GM19238 (cell line): ENCODE measurements around the gene SEMA3G.
A peak's percentile ranks its signal among the peaks of the same experiment; 100 is the strongest.

Experiments
- DNase-seq: peaks from one replicate; pipeline ENCODE4 v3.0.0; 2011; ENCODE audit warnings: low spot score; ENCODE audit not compliant: insufficient read length

The SEMA3G gene

DNA sequence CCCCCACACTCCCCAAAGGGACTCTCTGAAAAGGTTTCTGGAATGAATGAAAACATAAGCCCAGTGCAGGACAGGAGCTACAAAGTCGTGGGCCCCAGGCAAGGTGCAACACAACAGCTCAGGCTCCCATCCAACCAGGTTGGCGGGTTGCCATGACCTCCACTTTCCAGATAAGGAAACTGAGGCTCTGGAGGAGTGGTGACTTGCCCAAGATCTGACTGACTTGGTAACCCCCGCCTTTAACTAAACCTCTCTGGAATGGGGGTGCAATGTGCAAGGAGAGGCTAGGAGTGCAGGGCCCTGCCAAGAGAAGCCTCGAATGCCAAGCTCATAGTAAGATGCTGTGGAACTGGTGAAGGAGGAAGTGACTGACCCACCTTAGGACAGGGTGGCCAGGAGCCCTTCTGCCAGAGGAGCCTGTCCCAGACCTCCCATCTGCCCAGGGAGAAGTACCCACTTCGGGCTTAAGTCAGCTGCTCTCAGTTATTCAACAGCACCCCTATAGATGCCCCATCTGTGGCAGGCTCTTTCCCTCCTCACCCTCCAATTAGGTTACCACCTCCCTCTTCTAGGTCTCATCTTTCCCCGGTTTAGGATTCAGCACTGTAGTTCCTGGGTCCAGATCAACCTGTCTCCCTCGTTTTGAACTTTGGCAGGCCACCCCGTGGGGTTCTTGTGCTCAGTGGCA lies 9.5 kb upstream of the SEMA3G start:
- DNase-seq: no peak

DNA sequence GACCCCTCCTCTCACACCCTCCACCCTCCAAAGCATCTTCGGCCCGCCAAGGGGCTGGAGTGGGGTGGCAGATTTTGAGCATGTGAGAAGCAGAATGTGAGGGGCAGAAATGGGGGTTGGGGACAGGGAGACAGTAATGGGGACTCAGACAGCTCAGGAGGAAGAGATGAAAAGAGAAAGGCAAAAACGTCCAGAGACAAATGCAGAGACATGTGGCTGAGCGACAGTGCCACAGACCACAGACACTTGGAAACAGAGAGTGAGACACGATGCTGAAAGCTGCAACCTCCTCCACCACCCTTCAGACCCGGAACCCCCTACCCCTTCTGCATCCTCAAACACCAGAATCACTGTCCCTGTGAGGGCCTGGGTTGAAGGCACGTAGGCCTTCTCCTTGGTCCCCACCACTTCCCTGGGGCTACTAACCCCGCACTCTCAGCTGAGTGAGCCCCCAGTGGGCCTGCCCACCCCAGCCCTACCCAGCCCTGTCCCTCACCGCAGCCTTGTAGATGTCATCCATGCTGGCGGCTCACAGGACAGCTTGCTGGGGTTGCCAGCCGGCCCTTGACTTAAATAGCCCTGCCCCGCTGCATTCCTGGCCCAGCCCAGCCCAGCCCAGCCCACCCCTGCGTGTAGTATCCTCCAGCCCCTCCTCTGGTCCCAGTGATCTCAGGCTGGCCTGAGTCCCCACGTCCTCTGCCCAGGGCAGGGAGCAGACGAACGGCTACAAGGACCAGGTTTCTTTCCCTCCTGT lies 8.8 kb upstream of the SEMA3G start, which contains the start of gene TNNC1:
Gene TNNC1 (minus strand): TSS at position 546 of the 754 bp plus-strand sequence. CDS start 26 bp downstream, at position 520.
- no peak for DNase-seq

DNA sequence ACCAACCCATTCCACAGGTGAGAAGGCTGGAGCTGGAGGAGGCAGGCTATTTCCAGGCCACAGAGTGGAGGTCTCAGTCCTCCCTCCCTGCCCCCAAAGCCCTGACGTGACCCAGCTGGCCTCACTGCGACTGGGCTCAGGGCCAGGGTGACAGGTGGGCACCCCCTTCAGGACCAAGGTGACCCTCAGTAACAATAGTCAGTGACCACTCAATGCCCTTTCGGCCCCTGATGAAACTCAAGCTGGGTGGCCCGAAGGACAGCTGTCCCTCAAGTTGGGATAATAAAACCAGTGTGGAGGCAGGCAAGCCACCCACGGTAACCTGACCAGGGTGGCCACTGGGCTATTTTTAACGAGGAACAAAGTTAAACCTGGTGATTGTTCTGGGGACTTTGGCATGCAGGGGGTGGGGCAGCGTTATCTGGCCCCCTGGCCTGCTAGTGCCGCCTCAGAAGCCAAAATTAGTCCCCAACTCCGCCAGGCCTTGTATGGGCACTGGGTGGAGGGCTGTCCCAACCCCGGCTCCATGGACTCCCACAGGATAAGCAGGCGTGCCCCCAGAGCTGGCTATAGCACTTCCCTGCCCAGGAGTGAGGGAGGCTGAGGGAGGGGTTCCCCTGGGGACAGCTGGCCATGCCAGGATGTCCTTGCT lies 7.8 kb upstream of the SEMA3G start:
- DNase-seq: no peak

DNA sequence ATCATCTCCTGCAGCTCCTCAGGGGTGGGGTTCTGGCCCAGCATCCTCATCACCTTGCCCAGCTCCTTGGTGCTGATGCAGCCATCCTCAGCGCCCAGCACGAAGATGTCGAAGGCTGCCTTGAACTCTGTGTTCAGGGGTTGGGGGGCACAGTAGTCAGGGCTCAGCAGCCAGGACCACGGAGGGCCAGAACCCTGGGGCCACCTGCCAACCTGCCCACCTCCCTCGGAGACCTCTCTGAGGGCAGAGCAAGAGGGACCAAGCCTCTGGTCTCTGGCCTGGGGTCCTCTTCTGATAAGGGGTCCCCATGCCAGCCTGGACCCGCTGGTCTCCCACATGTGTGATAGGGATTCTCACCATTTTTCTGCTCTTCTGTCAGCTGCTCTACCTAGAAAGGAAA lies 7.2 kb upstream of the SEMA3G start:
- no peak for DNase-seq

DNA sequence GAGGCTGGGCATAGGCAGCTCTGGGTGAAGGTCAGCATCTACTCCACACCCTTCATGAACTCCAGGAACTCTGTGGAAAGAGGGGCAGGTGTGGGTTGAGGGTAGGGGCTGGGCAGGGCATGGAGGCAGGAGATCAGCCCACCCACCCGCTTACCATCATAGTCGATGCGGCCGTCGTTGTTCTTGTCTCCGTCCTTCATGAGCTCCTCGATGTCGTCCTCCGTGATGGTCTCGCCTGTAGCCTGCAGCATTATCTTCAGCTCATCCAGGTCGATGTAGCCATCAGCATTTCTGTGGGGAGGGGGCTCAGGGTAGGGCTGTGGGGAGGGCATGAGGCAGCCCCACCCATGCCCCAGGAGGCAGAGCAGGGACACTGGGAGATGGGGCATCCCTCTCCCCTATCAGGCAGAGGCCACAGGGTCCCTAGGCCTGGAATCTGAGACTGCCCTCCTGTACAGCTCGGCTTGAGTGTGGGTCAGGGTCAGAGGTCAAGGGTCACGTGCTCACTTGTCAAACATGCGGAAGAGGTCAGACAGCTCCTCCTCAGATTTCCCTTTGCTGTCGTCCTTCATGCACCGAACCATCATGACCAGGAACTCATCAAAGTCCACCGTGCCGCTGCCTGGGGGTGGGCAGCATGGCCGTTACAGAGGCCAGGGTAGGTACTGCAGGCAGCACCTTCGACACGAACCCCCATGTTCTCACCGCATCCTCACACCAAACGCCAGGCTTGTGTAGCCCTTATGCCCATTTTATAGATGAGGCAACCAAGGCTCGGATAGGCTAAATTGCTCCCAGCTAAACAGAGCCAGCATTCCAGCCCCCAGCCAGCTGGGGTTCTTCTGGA lies 6.6 kb upstream of the SEMA3G start:
- no peak for DNase-seq

DNA sequence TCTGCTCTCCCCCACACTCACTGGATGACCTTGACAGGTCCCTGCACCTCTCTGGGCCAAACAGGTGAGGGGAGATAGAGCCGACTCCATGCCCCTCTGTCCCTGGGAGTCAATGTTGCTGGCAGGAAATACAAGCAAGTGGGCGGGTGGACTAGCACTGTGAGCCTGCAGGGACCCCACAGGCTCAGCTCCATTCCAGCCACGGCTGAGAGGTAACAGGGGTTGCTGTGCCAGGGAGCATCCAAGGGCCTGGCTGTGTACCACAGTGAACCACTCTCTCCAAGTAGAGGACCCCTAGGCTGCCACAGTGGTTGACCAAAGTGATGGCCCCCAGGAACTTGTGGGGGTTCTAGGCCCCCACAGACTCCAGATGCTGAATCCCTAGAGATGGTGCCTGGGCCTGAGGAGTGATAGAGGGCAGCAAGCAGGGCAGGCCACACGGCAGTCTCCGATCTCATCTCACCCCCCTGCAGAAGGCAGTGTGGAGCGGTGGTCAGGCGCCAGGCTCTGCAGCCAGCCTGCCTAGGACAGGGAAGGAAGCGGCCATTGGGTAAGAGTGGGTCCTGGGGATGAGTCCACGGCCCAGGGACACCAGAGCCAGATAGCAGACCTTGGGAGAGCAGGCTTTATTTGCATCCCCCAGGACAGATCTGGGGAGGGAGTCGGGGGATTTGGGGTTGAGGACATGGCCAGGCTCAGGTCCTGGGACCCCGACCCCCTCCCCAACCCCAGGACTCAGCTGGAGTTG lies 5.8 kb upstream of the SEMA3G start:
- DNase-seq: no peak

DNA sequence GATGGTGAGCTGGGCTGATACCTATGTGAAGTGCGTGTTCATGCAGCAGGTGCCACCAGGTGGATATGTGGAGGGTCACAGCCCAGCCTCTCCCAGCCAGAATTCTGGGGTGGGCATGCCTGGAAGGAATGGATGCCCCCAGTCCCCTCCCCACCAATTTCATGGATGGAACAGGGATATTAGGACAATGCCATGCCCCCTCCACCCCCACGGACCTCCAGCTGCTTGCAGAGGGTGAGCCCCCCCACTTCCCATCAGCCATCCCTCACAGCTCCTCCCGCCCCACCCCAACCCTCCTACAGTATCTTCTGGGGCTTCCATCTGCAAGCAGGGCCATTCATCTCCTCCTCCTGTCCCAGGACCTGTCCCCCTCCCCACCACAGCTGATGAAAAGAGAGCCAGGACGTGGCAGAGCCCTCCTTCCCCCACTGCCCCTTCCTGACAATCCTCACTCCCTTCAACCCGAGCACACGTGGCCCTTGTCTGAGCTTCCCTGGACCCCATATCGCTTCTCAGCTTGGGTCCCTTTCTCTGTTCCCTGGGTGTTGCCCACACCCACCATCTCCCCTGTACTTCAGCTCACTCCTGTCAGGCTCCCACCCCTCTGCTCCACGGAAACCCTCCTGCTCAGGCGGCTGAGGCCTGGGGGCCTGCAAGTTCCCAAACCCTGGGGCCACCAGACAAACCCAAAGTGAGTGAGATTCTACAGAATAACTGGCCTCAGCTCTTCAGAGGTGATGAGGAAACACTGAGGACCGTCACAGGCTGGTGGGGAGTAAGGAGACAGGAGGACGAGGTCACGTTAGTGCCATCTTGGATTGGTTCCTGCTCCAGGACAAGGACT lies 2.8 kb upstream of the SEMA3G start:
- no peak for DNase-seq

DNA sequence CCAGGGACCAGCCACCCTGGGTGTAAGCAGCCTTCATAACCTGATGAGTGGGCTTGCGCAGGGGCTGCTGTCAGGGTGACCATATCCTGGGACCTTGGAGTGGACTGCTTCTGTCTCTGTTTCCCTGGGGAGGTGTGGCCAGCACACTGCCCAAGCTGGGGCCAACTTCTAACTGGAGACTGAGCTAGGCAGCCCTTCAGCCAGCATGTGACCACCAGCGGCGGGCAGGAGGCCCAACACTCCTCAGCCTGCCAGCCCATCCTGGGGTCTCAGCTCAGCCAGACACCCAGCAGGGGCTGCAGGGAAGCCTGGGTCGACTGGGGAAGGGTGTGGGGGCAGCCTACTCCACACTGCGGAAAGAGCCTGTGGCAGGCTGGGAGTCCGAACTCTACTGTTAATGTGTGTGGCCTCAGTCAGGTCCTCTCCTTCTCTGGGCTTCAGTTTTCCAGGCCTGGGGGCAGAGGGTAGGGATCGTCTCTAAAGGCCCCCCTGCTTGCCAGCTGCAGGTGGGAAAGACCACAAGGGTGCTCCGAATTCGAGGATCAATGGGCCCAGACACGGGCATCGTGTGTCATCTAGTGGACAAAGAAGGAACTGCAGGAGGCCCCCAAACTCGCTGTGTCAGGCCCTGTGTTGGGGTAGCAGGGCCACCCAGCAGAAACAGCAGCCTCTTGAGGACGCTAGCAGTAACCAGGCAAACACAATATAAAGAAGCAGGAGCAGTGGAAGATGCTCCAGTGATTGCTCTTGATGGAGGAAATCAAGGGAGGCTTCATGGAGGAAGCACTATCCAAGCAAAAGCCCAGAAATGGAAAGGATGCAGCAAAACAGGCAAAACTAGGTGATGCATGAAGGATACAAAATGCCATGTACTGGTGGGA lies 2.0 kb upstream of the SEMA3G start:
- DNase-seq: peak; percentile 61

DNA sequence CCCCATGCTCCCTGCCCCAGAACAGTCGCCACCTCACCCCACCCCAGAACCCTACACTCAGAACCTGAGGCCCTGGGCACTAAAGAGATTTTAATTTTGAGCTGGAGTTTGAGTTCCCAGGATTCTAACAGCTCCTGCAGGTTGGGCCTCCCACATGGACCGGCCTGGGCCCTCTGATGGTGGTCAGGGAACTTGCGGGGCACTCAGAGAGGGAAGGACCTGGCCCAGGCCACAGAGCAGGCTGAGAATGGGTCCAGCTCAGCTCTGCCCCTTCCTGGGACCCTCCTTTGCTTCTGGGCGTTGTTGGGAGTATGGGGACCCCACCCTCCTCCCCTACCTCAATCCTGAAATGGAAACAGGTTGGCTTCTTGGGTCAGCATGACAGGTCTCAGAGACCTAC lies 1.1 kb upstream of the SEMA3G start:
- DNase-seq: no peak

DNA sequence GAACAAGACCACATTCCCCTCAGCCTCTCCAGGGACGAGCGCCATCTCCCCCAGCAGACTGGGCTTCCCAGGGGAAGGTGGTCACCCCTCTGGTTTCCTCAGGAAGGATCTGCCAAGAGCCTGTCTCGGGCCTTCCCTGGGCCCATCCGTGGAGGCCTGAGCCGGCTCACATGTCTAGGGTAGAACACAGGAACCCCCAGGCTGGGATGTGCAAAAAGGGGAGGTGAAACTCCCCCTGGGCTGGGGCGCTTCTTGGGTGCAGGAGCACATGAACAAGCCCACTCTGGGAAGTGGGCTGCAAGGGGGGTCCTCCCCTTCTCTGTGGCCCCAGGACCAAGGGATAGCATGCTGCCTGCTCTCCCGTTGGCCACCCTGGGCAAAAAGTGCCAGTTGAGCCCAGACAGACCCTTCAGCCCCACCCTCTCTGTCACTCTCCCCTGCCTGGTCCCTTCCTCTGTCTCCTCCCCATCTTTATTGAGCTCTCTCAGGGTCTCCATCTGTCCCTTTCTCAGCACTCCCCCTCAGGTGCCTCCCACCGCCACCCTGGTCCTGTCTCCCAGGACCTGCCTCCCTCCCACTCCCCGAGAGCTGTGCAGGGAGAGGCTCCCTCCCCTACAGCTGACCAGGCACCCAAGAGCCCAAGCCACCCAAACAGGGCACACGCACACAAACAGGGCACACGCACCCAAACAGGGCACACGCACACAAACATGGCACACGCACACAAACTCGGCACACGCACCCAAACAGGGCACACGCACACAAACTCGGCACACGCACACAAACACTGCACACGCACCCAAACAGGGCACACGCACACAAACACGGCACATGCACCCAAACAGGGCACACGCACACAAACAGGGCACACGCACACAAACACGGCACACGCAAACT lies 864 bp downstream of the SEMA3G start:
- no peak for DNase-seq

DNA sequence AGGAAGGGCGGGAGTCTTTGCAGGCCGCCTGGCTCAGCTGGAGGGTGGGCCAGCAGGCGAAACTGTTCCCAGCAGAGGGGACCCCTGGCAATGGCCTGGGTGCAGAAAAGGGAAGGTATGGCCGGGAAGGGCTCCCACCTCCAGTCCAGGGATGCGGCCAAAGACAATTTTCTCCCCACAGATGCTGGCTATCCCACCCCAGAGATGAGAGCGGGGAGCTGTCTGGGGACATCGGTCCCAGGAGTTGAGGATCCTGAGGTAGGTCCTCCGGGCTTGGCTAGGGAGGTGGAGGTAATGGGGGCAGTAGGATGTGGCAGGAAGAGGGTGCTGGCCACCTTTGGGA lies 1.7 kb downstream of the SEMA3G start:
- DNase-seq: no peak

DNA sequence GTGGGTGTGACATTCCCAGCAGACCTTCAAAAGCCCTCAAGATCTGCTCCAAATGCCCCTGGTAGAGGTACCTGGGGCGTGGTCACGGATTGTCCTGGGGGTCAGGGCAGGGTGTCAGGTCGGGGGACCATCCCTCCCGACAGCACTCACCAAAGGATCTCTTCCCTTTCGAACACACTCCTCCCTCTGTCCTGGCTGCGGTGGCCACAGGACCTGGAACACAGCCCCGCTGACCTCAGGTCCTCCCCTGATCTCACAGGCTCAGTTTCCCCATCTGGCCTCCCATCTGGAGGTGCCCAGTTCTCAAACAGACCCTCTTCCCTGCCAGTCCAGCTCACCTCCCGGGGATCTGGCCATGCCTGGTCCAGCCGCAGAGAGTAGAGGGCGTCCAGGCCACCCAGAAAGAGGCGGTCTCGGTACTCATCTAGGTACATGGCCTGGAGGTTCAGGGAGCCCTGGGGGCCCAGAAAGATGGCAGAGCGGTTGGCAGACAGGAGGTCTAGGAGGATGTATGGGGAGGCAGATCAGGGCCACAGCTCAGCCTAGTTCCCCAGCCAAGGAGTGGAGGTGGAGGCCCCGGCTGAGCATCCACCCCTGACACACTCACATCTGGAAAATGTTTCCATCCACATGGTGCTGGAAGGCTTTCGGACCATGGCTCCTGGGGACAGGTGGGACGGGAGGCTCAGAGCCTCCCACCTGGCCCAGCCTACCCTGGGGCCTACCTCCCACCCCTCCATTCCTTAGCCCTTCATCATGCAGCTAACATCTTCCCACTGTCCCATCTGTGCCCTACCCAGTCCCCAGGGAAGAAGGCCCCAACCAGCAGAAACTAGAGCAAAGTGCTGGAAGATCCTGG lies 2.3 kb downstream of the SEMA3G start:
- no peak for DNase-seq

DNA sequence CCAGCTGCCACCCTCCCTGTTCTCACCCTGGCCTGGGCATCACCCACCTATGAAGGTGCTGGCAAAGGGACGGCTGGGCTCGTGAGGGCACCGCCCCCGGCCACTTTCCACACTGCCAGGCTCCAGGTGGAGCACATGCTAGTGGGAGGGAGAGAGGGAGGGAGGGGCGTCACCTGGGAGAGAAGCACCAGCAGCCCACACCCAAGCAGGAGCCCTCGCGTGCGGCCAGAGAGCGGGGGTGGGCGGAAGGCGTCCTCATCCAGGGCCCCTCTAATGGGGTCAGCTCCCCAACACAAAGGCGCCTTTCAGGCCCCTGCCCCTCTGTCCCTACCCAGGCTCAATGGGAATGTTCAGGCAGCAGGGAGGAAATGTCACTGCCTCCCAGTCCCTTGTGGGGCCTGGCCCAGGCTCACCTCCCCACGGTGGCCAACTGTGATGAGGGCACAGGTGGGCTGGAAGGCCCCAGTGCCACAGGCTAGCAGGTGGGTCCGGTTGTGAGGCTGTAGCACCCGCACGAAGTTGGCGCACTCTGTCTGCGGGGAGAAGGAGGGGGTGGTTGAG lies 3.1 kb downstream of the SEMA3G start:
- no peak for DNase-seq

DNA sequence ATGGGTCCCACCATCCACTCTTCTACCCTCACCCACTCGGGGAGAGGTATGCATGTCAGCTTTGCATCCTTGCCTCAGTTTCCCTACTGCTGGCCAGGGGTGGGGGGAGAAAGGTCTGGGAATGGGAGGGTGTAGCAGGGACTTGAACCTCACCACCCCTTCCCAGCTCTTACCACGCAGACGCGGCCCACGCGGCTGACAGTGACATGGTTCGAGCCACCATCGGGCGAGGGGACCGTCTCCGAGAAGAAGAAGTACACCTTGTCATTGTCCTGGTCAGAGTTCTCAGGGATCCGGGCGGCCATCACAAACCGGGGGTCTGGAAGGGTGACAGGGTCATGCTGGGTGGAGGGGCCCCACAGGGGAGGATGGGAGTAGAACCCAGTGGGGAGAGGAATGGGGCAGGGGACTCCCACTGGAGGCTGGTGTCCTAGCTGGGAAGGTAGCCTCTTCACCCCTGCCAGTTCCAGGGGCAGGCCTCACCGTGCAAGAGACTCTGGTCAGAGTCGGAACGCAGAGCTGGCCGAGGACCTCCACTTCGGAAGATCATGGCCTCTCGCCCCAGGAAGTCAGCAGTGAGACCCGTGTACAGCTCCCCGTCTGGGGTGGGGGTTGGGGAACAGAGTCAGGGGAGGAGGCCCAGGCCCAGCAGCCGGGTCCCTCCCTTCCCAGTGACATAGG lies 3.7 kb downstream of the SEMA3G start:
- no peak for DNase-seq

DNA sequence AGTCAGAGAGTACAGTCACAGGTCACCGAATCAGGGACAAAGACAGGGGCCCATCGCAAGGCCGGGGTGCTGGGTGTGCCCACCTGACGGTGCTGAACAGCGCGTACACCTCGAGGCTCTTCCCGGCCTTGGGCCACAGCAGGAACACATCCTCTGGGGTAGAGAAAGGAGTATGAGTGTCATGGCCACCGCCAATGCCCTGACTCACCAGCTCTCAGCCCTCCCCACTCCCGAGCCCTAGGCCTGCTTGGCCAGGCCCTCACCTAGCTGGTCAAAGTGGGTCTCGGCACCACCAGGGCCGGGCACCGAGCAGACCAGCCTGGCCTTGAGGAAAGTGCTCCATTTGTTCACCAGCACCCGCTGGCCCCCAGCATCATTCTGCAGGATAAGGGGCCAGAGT lies 4.2 kb downstream of the SEMA3G start:
- no peak for DNase-seq

DNA sequence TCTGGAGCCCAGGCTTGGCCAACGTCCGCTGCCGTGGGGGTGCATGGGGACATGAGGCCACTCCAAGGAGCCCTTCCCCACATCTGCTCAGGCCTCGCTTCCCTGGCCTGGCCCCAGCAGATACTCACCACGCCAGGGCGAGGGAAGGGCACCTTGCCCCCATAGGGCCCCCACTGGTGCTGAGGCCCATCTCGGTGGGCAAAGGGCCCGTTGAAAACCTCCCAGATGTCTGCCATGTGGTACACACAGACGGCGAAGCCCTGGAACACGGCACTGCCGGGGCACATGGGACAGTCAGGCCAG lies 4.7 kb downstream of the SEMA3G start:
- DNase-seq: no peak
